ENCODE data around the gene AK6. TPM values are rescaled to one million over a fixed set of nuclear protein-coding genes. Genes with fewer than 3 reads are reported as not detected.

The AK6 gene
- total and polyA plus RNA-seq, 9 donors: 21.2 to 40.2 (median 29.8) TPM

- H3K4me3 ChIP-seq: no peak overlapping the region
- H3K27ac ChIP-seq: no peak overlapping the region
- H3K9me3 ChIP-seq: no peaks in the 10 kb centered on the region
- WGBS, 3 donors: 94% methylated on average over 1 of the region's 1 CpG
- no peaks in the 10 kb centered on the region for H3K27me3 ChIP-seq
- intact Hi-C loops (cut with DNase I): no loop called here
- DNase-seq: no peak
- TF ChIP-seq POLR2A (IDR thresholded peaks at IDR 0.05) (no peak), CTCF (IDR thresholded peaks at IDR 0.05) (no peak), EP300 (IDR thresholded peaks at IDR 0.05) (no peak)
- H3K4me1 ChIP-seq (ENCODE audit: insufficient read depth): no peaks in the 10 kb centered on the region
- no peaks in the 10 kb centered on the region for H3K36me3 ChIP-seq
These were observed 53.3 kb downstream of the AK6 start for GRCh38 chr5:69315972-69316371.

- no peaks in the 10 kb centered on the region for H3K27me3 ChIP-seq
- H3K4me1 ChIP-seq (ENCODE audit: insufficient read depth): no peaks in the 10 kb centered on the region
- H3K36me3 ChIP-seq: no peaks in the 10 kb centered on the region
- no peak overlapping the region for H3K4me3 ChIP-seq
- WGBS, 3 donors: 96 to 97% (median 97%) methylated on average over 9 of the region's 9 CpGs
- intact Hi-C loops (cut with DNase I): no loop called here
- no peak overlapping the region for H3K27ac ChIP-seq
- TF ChIP-seq CTCF (IDR thresholded peaks at IDR 0.05): no peak
- no peak for TF ChIP-seq POLR2A (IDR thresholded peaks at IDR 0.05)
- DNase-seq: no peak
- H3K9me3 ChIP-seq: no peaks in the 10 kb centered on the region
These were observed 55.9 kb downstream of the AK6 start for GRCh38 chr5:69313428-69313827.

GRCh38 chr5:69312459-69313160, 56.7 kb downstream of the AK6 start:
- Histone ChIP-seq H3K36me3 (no peaks in the 10 kb centered on the region), H3K4me1 (ENCODE audit: insufficient read depth) (no peaks in the 10 kb centered on the region), H3K4me3 (no peak overlapping the region), H3K27ac (no peak overlapping the region), H3K27me3 (no peaks in the 10 kb centered on the region), H3K9me3 (no peaks in the 10 kb centered on the region)
- intact Hi-C loops (cut with DNase I): no loop called here
- TF ChIP-seq EP300 (IDR thresholded peaks at IDR 0.05) (no peak), POLR2A (IDR thresholded peaks at IDR 0.05) (no peak), CTCF (IDR thresholded peaks at IDR 0.05) (no peak)
- DNase-seq: no peak
- WGBS, 3 donors: 70 to 76% (median 74%) methylated on average over 5 of the region's 5 CpGs

GRCh38 chr5:69309380-69309779, 59.9 kb downstream of the AK6 start:
- no peaks in the 10 kb centered on the region for H3K9me3 ChIP-seq
- no peak overlapping the region for H3K27ac ChIP-seq
- intact Hi-C loops (cut with DNase I): no loop called here
- no peaks in the 10 kb centered on the region for H3K27me3 ChIP-seq
- DNase-seq: no peak
- no peaks in the 10 kb centered on the region for H3K36me3 ChIP-seq
- 92 to 98% (median 96%) methylated on average over 5 of the region's 5 CpGs for WGBS, 3 donors
- TF ChIP-seq EP300 (IDR thresholded peaks at IDR 0.05) (no peak), CTCF (IDR thresholded peaks at IDR 0.05) (no peak), POLR2A (IDR thresholded peaks at IDR 0.05) (no peak)
- no peak overlapping the region for H3K4me3 ChIP-seq
- no peaks in the 10 kb centered on the region for H3K4me1 ChIP-seq (ENCODE audit: insufficient read depth)
